NCI-H128 (cell line): ENCODE measurements around the gene NNT.
"Not testable (repeated sequence)": the region's sequence is repeated elsewhere in the genome, so short reads cannot be mapped to it uniquely, and the experiment has no call there.

Experiments
- DNase-seq: peaks from one replicate; lab custom pipeline; 2025; ENCODE audit not compliant: unreplicated experiment; lab: John Stamatoyannopoulos, UW

NNT gene

DNA sequence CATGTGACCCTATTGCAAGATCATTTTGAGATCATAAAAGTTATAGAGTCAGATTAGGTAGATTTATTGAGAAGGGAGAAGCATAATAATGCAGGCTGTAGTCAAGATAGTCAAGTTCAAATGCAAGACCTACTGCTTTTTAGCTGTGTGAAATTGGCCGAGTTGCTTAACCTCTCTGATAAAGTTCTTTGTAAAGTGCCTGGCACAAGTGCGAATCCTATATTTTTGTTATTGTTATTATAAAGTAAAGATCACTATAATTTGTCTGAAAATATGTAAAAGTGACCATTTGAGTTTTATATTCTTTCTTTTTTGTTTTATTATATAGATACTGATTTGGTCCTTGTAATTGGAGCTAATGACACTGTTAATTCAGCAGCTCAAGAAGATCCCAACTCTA, 99.3 kb downstream of the NNT start:
- no peak for DNase-seq

DNA sequence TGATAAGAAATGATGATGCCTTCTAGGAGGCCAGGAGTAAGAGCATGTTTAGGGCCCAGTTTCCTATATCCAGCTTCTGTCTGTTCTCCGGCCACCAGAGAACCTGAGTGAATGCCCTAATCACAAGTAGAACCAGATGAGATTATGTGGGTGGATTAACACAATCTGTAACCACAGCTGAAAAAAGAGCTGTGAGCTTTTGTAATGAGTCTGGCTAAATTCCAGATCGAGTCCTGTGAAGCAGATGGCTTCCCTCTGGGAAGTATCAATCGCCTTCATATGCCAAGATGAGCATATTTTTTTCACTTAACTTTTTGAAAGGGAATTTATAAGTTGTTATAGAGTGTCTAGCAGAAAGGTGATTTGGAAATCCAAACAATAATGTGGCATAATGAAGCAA, 99.8 kb downstream of the NNT start:
- DNase-seq, result no peak

DNA sequence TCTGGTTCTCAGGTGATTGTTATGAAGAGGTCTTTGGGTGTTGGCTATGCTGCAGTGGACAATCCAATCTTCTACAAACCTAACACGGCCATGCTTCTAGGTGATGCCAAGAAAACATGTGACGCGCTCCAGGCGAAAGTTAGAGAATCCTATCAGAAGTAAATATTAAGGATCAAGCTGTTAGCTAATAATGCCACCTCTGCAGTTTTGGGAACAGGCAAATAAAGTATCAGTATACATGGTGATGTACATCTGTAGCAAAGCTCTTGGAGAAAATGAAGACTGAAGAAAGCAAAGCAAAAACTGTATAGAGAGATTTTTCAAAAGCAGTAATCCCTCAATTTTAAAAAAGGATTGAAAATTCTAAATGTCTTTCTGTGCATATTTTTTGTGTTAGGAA, 101.3 kb downstream of the NNT start:
- no peak for DNase-seq

DNA sequence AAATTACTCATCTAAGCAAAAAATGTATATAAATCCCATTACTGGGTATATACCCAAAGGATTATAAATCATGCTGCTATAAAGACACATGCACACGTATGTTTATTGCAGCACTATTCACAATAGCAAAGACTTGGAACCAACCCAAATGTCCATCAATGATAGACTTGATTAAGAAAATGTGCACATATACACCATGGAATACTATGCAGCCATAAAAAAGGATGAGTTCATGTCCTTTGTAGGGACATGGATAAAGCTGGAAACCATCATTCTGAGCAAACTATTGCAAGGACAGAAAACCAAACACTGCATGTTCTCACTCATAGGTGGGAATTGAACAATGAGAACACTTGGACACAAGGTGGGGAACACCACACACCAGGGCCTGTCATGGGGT, 103.6 kb downstream of the NNT start:
- not testable (repeated sequence) for DNase-seq

DNA sequence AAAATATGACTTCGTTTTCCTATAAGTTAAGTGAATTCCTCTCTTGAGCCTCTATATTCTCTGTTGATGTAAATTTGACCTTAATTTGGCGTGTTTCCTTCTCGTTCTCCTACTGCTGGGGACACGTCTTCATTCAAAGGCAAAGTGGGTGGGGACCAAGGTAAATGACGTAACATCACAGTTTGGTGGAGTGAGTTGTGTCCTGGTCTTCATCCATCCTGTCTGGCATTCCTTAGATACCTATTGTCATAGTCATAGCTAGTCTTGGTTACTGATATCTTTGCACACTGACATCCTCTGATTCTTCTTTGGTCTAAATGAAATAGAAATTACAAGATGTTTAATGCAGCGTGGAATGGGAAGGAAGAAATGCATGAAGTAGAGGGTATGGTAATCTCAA, 108.5 kb downstream of the NNT start:
- no peak for DNase-seq

DNA sequence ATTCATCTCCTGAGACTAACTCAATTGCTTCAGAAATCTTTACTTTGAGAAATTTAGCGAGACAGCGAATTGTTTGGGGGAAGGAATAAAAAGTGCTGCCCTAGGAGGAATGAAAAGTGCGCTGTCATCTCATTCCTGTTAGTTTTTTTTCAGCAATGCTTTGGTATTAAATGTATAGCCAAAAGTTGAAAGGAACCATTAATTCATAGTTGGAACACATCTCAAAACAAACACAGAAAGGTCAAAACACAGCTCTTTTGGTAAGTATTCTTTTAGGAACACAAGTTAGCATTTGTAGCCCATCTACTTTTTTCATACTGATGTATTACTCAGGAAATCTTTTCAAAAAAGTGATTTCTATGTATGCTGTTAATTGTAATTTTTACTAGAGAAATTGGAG, 109.1 kb downstream of the NNT start:
- DNase-seq, result no peak

DNA sequence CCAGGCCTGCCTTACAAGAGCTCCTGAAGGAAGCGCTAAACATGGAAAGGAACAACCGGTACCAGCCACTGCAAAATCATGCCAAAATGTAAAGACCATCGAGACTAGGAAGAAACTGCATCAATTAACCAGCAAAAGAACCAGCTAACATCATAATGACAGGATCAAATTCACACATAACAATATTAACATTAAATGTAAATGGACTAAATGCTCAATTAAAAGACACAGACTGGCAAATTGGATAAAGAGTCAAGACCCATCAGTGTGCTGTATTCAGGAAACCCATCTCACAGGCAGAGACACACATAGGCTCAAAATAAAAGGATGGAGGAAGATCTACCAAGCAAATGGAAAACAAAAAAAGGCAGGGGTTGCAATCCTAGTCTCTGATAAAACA, 116.8 kb downstream of the NNT start:
- DNase-seq, result not testable (repeated sequence)

DNA sequence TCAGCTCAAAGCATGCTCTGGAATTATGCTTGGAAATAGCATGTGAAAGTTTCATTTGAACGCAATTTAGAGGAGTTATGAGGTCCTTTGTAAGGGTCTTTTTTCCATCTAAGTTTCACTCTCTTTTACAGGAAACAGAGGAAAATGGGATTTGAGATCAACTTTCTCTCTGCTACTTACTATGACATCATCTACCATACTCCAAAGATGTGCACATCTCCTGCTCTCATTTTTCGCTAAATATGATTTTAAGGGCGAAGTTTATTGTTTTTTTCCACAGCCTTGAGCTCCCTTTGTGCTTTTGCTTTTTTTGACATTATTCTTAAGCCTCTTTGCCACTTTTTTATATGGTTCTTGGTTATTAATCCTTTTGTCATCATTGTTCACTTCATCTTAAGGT, 125.6 kb downstream of the NNT start:
- no peak for DNase-seq

DNA sequence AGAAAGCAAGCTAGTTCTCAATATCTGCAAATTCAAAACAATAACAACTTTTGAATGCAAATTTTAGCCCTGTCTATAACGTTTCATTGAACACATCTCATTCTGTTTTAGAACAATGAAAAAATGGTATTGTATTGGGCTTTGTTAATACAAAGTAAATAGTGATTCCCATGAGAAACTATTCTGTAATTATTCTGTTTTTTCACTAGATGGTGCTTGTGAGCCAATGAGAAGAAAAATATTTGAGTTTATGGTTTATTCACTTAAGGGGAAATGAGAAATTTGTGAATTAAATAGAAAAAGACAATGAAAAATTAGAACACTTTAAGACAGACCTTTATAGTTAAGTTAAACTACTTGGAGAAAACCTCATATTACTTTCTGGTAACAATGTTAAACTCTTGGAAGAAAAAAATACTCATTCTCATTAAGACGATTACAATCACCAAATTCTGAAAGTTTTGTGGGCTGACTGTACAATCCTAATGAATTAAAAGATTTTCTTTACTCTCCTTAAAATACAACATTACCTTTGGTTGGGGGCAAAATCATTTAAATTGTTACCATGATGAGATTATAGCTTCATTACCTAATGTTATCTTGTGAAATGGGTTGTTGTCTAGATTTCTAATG, 127.0 kb downstream of the NNT start:
- DNase-seq, result peak; percentile 3

DNA sequence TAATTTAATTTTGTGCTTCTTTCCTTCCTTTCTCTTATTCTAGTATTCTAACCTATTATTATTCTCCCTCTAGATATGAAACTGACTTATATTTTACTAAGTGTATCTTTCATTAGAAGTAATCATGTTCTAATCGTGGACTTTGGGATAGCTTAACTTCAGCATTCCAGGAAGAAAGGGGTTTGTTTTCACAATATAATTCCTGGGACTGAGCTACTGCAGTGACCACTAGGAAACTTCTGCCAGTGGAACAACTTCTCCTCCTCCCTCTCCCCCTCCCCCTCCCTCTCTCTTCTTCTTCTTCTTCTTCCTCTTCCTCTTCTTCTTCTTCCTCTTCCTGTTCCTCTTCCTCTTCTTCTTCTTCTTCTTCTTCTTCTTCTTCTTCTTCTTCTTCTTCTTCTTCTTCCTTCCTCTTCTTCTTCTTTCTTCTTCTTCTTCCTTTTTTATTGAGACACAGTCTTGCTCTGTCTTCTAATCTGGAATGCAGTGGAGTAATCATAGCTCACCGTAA, 127.9 kb downstream of the NNT start:
- no peak for DNase-seq

DNA sequence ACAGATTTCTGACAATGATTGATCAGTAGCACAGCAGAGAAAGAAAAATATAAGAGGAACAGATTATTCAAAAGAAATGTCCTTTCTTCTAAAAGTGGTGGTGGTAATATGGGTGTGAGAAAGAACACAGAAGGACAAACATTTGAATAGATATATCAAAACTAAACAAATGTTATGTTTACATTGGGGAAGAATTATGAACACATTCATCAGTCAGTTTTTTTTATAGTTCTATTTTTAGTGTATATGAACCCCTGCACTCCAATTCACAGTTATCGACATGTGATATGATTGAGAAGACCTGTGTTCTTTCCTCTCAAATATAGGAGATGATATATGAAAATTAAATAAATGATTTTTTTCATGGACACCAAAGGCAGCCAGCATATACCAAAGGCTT, 128.6 kb downstream of the NNT start:
- no peak for DNase-seq

DNA sequence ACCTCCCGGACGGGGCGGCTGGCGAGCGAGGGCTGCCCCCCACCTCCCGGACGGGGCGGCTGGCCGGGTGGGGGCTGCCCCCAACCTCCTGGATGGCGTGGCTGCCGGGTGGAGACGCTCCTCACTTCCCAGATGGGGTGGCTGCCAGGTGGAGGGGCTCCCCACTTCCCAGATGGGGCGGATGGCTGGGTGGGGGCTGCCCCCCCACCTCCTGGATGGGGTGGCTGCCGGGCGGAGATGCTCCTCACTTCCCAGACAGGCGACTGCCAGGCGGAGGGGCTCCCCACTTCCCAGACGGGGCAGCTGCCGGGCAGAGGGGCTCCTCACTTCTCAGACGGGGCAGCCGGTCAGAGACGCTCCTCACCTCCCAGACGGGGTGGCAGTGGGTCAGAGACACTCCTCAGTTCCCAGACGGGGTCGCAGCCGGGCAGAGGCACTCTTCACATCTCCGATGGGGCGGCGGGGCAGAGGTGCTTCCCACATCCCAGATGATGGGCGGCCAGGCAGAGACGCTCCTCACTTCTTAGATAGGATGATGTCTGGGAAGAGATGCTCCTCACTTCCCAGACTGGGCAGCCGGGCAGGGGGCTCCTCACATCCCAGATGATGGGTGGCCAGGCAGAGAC, 143.1 kb downstream of the NNT start:
- DNase-seq, result not testable (repeated sequence)

DNA sequence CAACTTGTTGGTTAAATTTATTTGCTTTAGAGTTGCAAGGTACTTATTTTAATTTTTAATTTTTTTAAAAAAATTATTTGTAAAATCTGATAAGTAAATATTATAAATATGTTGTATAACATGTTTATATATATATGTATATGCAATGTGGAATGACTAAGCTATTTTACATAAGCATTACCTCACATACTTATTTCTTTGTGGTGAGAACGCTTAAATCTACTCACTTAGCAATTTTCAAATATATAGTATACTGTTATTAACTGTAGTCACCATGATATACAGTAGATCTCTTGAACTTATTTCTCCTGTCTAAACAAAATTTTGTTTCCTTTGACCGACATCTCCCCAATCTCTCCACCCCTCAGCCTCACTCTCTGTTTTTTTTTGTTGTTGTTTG, 147.8 kb downstream of the NNT start:
- DNase-seq, result no peak

DNA sequence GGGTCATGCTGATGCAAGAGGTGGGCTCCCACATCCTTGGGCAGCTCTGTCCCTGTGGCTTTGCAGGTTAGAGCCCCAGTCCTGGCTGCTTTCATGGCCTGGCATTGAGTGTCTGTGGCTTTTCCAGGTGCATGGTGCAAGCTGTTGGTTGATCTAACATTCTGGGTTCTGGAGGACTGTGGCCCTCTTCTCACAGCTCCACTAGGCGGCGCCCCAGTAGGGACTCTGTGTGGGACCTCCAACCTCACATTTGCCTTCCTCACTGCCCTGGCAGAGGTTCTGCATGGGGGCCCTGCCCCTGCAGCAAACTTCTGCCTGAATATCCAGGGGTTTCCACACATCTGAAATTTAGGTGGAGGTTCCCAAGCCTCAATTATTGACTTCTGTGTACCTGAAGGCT, 150.1 kb downstream of the NNT start:
- DNase-seq, result no peak
